Suppressor macrophage treated with lipopolysaccharide for 1 hour (primary cell): Measurements from ENCODE around the gene AIG1.
A peak's percentile ranks its signal among the peaks of the same experiment; 100 is the strongest.

Source experiments
- DNase-seq, 3 donors: peaks; one replicate each; pipeline ENCODE4 v3.0.0-alpha.2; 2020 to 2022

The AIG1 gene

GRCh38 chr6:143097224-143097795 is 36.6 kb downstream of the AIG1 start:
- DNase-seq = no peak

- DNase-seq = peak; percentile 61 to 84 (median 80)
These were observed 37.5 kb downstream of the AIG1 start for GRCh38 chr6:143098054-143098671.

- no peak for DNase-seq
These were observed 39.0 kb downstream of the AIG1 start for GRCh38 chr6:143099647-143100046.

- DNase-seq = no peak
These were observed 39.7 kb downstream of the AIG1 start for GRCh38 chr6:143100429-143100828.

GRCh38 chr6:143103916-143104315 is 43.2 kb downstream of the AIG1 start:
- no peak for DNase-seq

- DNase-seq = no peak
These were observed 46.8 kb downstream of the AIG1 start for GRCh38 chr6:143107440-143107839.

- no peak for DNase-seq
These were observed 47.4 kb downstream of the AIG1 start for GRCh38 chr6:143107911-143108761.

GRCh38 chr6:143109196-143109595 is 48.5 kb downstream of the AIG1 start:
- no peak for DNase-seq

GRCh38 chr6:143110572-143110971 is 49.9 kb downstream of the AIG1 start:
- no peak for DNase-seq

GRCh38 chr6:143110996-143111395 is 50.3 kb downstream of the AIG1 start:
- no peak for DNase-seq

GRCh38 chr6:143111443-143111842 is 50.8 kb downstream of the AIG1 start:
- no peak for DNase-seq

- no peak for DNase-seq
These were observed 51.5 kb downstream of the AIG1 start for GRCh38 chr6:143112084-143112768.

- no peak for DNase-seq
These were observed 52.1 kb downstream of the AIG1 start for GRCh38 chr6:143112837-143113236.

GRCh38 chr6:143115728-143116127 is 55.0 kb downstream of the AIG1 start:
- DNase-seq = no peak

- DNase-seq = no peak
These were observed 56.4 kb downstream of the AIG1 start for GRCh38 chr6:143117108-143117507.

GRCh38 chr6:143119260-143119659 is 58.6 kb downstream of the AIG1 start:
- no peak for DNase-seq

GRCh38 chr6:143123081-143123480 is 62.4 kb downstream of the AIG1 start:
- no peak for DNase-seq

- no peak for DNase-seq
These were observed 63.3 kb downstream of the AIG1 start for GRCh38 chr6:143123941-143124340.

GRCh38 chr6:143125455-143125854 is 64.8 kb downstream of the AIG1 start:
- no peak for DNase-seq

GRCh38 chr6:143125864-143126573 is 65.3 kb downstream of the AIG1 start:
- no peak for DNase-seq

- DNase-seq = no peak
These were observed 65.9 kb downstream of the AIG1 start for GRCh38 chr6:143126574-143126941.

GRCh38 chr6:143127941-143128680 is 67.4 kb downstream of the AIG1 start:
- no peak for DNase-seq
